HG03039 (cell line): Measurements from ENCODE around the gene TTLL8.

Source experiments
- ATAC-seq: cut with Tn5 transposase; IDR thresholded peaks from one replicate; pipeline ENCODE4 v1.9.1; 2021; ENCODE audit warnings: mild to moderate bottlenecking, moderate library complexity; ENCODE audit not compliant: unreplicated experiment

TTLL8 gene

DNA sequence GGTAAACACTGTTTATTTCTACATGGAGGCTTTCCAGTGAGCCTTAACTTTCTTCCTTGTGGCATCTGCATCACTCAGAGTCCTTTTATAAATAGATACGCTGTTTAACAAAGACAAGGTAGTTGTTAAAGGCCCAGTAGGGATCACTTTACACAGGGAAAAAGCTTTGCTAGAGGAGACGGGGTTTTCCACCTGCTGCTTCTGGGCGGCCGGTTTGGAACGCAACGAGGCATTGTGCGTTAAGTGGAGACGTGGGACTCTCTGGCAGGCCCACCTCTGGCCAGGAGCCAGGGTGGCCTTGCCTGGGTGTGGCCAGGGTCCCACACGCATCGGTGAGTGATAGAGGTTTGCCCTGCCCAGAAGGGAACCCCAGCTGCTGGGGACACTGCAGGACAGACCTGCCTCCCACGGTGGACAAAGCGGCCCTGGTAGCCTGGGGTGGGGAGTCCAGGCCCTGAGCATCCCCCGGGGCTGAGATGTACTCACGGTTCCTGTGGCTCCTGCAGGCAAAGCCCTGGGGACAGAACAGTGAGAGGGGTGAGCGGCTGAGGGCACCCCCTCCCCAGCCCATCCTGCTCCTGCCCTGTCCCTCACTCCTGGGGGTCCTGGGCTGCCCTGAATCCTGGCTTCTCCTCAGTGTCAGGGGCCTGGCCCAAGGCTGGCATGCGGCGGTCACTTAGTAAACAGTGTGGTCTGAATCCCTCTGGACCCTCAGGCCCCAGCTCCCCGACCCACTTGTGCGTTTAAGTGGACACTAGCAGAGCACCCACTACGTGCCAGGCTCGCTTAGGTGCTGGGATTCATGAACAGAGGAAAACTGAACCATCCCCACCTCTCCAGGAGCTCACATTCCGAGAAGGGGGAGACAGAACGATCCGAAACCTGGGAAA lies 49.7 kb downstream of the TTLL8 start:
- no peak for ATAC-seq

DNA sequence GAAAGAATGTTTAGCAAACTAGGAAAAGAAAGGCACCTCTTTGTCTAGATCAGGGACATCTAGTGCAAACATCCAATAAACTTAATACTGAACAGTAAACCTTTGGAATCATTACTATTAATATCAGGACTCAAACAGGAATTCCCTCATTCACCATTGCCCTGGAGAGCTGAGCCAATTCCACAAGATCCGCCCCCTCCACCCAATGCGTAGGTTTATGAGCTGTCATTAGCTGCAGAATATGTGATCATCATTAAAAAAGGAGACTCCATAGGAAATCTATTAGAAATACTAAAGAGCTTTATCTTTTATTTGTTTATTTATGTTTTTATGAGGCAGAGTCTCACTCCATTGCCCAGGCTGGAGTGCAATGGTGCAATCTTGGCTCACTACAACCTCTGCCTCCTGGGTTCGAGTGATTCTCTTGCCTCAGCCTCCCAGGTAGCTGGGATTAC lies 51.0 kb downstream of the TTLL8 start:
- ATAC-seq = no peak

DNA sequence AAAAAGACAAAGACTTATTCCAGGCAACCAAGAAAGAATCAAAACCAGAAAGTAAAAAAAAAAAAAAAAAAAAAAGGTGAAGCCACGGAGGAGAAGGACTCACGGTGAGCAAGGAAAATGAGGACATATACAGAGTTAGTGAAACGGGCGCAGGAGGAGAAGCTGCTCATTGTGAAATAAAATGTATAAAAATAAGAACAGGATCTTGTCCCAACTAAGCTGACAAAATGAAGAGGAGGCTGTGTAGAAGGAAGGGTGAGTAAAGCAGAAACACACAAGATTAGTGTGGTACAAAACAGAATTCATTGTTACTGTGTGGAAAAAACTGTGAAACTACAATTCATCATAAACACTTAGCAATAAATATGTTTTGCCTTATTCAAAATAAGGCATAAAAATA lies 53.2 kb downstream of the TTLL8 start:
- no peak for ATAC-seq

DNA sequence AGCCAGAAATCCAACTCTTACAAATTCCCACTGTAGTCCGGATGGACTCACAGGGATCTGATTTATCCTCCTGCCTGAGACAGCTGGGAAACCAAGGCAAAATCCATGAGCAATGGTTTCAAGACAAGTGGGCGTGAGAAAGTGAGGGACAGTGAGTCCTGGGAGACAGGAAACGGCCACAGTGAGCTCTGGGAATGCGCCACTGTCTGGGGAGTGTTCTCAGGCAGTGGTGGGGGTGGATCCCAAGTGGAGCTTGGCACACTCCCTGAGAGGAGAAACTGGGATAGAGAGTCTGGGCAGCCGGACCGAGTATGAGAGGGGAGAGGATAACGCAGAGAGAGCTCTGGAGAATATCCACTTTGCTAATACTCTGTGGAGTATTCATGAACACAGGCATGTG lies 55.3 kb downstream of the TTLL8 start:
- no peak for ATAC-seq

DNA sequence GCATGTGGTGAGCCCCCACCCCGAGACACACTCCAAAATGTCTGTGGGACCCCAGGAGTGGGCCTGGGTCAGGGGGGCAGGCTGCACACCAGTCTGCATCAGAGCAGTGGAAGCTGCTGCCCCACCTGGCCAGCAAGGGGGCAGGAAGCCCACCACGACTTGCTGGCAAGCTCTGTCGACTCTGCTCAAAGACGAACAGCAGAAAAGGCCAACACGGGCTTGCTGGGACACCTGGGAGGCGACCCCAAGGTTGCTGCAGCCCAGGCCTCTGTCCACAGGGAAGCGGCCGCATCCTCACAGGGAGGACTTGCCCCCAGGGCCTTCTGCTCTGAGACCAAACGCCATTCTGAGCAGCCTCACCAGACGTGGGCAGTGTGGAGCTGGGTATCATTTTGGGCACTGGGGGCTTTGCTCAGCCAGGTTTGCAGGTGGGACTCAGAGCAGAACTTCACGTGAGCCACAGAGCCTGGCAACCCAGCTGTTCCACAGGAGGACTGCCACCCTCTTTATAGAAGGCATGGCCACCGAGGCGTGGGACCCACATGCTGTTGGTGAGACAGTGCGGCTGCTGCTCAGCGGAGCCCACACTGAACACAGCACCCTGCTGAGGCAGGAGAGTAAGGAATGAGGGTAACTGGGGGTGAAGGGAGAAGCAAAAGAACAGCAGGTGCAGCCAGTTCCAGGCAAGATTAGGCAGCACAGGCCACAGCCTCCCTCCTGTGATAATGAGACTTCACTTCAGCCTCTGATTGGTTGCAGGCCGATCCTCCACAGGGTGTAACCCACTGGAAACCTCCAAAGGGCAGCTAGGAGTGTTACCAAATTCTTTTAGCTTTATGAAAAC lies 56.5 kb downstream of the TTLL8 start:
- no peak for ATAC-seq

DNA sequence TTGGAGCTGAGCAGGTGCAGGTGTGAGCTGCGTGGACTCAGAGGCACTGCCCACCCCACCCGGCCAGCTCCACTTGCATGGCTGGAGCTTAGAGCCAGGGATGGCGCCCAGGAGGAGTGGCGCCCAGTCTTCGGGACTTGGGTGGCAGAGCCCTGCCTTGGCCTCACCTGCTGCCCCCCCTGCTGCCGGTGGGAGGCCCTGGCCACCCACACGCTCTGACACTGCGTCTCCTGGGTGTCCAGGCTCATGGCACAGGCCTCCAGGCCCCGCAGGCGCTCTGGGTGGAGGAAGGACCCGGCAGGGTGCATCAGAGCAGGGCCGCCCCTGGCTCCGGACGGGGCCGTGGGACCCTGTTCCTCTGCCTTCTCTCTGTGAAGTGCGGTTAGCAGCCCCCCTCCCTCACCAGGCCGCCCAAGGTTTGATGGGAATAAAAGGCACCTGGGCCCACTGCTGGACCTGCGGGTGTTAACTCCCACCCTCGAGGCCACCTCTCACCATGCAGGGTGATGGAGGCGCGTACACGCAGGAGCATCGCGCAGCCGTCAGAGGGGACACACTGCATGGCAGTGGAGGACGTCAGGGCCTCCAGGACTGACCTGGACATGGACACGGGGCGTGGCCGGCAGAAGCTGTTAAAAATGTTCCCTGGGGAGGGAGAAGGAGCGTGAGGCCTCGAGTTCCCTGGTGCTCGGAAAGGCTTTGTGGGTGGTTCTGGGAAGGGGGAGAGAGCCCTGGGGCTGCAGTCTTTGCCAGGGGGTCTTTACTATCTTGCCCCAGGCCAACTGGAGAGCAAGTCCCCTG lies 57.3 kb downstream of the TTLL8 start:
- ATAC-seq = no peak

DNA sequence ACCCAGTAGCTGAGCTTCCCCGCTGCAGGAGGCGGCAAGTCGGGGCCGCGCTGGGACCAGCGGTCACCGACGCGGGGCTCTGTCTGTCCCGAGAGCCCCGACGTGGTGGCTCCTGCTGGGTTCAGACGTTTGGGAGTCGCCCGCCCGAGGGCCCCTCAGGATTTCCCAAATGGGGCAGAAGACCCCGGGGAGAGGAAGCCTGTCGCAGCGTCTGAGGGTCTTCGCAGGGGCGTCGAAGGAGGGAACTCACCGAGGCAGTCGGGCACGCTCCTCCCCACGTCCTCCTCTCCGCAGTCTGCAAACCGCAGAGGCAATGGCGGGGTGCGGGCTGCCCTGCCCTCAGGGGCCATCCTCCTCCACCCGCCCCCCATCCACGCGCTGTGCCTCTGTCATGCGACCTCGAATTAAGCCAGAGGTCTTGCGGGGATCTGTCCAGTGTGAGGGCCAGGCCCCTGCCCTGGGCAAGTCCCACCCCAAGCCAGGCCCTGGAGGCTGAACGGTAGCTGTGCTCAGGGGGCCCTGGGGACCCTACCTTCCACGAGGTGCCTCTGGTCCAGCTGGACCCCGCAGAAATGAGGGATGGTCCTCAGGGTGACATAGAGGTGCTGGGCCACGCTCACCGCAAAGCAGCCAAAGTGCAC lies 58.0 kb downstream of the TTLL8 start:
- no peak for ATAC-seq

DNA sequence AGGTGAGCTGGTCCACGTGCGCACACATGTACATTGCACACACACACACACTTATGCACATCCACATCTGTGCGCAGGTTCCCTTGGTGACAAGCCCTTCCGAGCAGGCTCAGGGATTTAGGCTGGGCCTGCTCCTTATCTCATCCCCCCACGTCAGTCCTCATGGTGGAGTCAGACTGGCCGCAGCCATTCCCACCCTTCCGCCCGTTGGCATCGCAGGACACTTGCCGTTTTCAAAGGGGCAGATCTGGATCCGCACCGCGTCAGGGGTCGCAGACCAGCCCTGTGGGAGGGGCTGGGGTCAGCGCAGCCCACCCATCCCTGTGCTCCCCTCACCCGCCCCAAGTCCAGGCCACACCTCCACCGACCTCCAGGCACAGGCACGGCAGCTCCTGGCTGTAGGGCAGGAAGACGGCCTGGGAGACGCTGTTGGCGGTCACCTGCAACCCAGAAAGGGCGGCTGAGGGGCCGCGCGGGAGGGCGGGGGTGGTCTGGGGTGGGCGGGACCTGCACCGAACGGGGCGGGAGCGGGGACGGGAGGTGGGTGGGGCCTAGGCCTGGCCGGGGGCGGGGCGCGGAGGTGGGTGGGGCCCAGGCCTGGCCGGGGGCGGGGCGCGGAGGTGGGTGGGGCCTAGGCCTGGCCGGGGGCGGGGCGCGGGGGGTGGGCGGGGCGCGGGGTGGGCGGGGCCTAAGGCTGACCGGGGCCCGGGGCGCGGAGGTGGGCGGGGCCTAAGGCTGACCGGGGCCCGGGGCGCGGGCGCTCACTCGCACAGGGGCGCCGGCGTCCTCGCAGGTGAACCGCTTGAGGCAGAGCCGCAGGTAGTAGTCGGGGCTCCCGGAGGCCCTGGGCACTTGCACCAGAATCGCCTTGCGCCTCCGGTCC lies 58.8 kb downstream of the TTLL8 start:
- ATAC-seq = no peak

DNA sequence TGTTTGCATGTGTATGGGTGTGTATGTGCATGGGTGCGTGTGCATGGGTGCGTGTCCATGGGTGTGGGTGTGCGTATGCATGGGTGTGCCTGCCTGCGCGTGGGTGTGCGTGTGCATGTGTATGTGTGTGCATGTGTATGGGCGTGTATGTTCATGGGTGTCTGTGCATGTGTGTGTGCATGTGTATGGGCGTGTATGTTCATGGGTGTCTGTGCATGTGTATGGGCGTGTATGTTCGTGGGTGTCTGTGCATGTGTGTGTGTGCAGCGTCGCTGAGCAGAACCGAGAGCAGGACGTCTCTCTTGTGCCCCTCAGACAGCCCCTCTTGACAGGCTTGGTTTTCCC lies 59.4 kb downstream of the TTLL8 start:
- ATAC-seq = no peak

DNA sequence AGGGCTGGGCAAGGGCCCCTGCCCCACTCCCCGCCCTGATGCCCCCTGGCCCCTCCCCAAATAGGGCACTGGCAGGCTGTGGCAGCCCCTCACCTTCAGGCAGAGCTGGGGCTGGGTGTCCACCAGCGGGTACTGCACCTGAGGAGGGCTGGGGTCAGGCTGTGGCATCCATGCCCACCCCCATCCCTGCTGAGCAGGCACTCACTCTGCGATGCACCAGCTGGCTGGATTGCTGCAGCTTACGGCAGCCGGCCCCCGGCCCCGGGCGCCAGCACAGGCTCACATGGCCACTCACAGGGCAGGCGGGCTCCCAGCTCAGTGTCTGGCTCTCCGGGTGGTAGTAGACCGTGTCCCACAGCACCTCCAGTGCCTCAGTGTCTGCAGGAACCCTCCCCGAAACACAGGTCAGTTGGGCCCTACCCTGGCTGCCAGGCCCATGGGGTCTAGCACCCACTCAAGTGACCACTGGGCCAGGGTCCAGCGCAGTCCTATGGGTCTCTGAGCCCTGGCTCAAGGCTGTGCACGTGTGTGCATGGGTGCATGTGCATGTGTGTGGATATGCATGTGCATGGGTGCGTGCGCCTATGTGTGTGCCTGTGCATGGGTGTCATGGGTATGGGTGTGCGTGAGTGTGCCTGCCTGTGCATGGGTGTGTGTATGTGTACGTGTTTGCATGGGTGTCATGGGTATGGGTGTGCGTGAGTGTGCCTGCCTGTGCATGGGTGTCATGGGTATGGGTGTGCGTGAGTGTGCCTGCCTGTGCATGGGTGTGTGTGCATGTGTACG lies 60.0 kb downstream of the TTLL8 start:
- no peak for ATAC-seq

DNA sequence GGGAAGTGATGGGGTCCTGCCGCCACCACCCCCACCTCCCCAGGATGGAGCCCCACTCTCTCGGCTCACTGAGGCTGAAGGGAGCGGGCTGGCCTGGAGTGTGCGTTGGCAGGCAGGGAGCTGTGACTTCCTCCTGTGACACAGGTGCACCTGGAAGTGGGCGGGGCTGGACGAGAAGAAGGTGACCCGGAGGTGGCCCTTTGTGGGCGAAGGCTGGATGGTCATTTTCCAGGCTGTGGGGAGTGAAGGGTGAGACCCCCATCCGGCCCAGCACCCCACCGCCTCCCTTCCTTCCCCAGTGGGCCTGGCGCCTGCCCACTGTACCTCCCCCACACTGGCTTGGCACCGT lies 60.9 kb downstream of the TTLL8 start:
- no peak for ATAC-seq

DNA sequence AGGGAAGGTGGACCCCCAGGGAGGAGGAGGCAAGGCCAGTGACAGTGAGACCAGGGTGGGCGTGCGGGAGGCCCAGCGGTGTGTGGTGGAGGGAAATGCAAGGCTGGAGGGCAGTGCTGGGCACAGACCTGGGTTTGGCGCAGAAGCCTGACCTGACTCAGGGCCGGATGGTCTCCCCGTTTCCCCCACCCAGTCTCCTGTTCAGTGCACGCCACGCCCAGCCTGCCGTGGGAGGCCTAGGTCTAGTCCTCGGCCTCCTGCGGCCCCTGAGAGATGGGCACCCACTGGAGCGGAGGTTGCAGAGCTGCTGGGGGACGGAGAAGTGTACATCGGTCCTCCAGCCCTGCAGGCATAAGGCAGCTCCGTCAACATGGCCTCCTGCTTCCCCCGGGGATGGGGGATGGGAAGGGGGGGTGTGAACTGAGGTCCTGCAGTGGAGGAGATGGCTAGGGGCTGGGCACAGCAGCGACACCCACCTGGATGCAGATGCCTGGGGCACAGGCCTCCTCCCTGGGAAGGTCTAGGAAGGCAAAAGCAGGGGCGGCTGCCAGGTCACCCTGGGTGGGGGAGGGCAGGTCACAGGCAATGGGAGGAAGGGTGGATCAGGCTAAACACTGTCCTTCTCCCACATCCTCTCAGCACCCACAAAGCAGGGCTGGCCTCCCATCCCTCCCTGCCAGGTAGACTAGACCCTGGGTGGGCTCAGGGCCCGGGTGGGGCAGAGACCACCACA lies 61.4 kb downstream of the TTLL8 start:
- ATAC-seq = no peak

DNA sequence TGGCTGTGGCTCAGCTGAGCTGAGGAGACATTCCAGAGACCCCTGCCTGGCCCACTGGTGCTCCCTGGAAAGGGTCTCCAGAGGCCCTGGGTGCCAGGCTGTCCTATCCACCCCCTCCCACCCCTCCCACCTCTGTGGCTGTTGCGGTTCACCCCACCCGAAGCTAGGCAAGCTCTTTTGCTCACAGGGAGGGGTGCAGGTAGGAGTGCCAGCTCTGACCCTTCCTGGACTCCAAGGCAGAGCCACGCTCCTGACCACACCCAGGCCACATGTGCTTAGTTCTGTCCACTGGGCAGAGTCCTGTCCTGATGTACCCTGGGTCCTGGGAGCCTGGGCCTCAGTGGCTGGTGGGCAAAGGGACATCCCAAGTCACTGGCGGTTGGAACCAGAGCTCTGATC lies 62.0 kb downstream of the TTLL8 start:
- no peak for ATAC-seq

DNA sequence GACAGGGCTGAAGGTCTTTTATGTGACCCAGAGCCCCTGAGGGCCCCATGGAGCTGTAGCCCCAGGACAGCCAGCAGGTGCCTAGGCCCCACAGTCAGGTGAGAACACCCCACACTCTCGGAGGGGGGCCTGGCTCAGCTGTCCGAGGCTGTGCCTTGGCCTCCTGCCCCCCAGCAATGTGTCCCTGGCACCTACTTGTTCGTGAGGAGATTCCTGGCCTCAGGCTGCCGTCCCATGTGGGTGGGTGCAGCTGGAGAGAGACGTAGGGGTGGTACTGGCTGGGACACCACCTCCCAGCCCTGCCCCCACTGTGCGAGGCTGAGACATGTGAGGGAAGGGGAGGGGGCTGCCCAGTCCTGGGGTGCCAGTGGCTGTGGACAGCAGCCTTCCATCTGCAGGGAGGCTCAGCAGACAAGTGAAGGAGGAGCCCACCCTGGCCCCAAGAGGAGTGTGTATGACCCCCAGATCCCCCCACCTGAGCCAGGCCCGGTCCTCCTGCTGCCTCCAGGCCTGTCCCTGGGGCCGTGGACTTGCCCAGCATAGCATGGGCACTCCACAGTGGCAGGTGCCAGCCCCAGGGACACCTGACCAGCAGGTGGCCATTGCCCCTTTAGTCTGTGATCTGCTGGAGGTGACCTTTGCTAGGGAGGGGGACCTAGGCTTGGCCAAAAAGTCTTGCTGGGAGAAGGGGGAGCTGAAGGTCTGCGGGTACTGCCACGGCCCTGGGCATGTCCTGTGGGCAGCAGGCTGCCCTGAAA lies 62.6 kb downstream of the TTLL8 start:
- ATAC-seq = no peak

DNA sequence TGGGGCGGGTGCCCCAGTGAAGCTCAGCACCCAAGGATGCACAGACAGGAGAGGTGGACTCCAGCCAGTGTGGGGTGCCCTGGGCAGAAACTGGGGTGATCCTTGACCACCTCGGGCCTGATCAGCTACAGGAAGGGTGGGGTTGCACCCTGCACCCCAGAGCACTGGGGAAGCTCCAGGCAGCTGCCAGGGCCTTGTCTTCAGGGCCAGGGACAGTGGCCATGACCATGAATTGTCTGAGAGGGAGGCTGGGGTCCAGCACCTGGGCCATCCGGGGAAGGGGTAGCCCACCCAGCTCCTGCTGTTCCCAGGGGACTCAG lies 63.1 kb downstream of the TTLL8 start:
- no peak for ATAC-seq

DNA sequence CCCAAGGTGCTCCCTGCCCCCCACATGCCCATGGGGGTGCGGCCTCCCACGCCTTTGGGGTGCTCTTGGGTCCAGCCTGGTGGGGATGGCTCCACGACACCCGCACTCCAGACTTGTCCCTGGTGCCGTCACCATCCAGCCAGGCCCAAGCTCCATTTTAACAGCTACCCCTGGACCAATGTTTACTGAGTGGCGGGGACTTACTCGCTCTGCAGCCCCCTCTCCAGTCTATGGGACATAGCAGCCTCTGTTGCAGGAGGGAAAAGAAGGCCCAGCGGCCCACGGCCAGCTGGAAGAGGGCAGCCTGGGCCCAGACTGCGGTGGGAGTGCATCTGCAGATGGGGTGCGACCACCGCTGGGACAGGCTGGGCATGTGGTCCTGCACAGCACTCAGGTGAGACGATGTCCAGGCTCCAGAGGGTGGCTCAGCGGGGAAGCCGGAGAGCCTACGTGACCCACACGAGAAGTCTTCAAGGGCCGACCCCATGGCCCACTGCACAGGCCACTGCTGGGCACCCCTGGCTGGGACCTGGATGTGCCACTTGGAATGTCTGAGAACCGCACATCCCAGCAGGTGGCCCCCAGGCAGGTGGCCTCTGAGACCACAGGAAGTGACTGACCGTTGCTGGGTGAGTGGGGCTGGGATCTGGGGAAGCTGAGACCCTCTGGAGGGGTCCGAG lies 63.6 kb downstream of the TTLL8 start:
- ATAC-seq = no peak

DNA sequence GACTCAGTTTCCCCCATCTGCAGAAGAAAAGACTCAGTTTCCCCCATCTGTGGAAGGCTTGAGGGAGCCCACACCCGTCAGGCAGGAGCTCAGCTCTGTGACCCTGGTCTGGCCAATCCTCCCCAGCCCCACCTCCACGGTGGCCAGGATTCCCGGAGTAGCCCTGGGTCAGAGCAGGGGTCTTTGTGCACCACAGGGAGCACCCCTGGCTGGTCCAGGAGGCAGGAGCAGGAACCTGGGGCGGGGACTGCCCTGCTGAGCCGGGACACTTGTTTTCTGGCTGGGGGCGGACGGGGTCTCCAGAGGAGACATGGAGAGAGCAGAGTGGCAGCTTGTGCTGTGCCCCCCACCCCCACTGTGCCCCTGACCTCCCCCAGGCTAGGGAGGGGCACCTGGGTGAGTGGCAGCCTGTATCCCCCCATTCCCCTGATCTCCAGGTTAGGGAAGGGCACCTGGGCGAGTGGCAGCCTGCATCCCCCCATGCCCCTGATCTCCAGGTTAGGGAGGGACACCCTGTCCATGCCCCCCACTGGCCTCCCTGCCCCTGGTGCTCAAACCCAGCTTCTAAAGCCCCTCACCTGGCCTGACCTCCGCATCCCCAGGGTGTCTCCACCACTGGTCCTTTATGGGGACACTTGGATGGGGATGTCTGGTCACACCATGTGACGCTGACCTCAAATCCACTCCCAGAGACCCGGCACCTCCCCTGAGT lies 64.3 kb downstream of the TTLL8 start:
- no peak for ATAC-seq
